Heart right ventricle (tissue), 16 donors: ENCODE results near the gene POLG2. TPM values are rescaled to one million over a fixed set of nuclear protein-coding genes. Genes with fewer than 3 reads are reported as not detected.
A peak's percentile ranks its signal among the peaks of the same experiment; 100 is the strongest.

Experiments used
- ATAC-seq, 8 donors: fragments of 200-7000 bp; cut with Tn5 transposase; one replicate each; pipeline ENCODE4 v1.9.1; 2020; ENCODE audit warnings: mild to moderate bottlenecking in 8 of 8, moderate library complexity in 8 of 8, moderate number of reproducible peaks in 1 of 8
- DNase-seq, 2 donors: peaks; one replicate each; pipeline ENCODE4 v3.0.0-alpha.2; 2020
- H3K27ac ChIP-seq, 10 donors: fragments of 200-600 bp; sonication (generic) in 2 of 10; one replicate each; pipeline versions ENCODE4 v1.5.0 to v1.8.0; 2020 to 2022; ENCODE audit warnings: mild to moderate bottlenecking in 3 of 10
- H3K27me3 ChIP-seq, 7 donors: fragments of 200-600 bp; one replicate each; pipeline ENCODE4 v1.8.0; 2021 to 2022; ENCODE audit warnings: mild to moderate bottlenecking in 2 of 7
- H3K36me3 ChIP-seq, 9 donors: fragments of 200-600 bp; sonication (generic) in 1 of 9; one replicate each; pipeline versions ENCODE4 v1.5.0 to v1.8.0; 2020 to 2022; ENCODE audit warnings: mild to moderate bottlenecking in 2 of 9
- H3K4me1 ChIP-seq, 9 donors: fragments of 200-600 bp; sonication (generic) in 1 of 9; one replicate each; pipeline versions ENCODE4 v1.5.0 to v1.8.0; 2020 to 2022; ENCODE audit warnings: mild to moderate bottlenecking in 4 of 9
- H3K4me3 ChIP-seq, 10 donors: fragments of 200-600 bp; sonication (generic) in 2 of 10; one replicate each; pipeline versions ENCODE4 v1.5.0 to v1.8.0; 2020 to 2022; ENCODE audit warnings: mild to moderate bottlenecking in 7 of 10, moderate library complexity in 2 of 10
- H3K9me3 ChIP-seq, 11 donors: fragments of 200-600 bp in 10 of 11; sonication (generic) in 2 of 11; one replicate each; pipeline versions ENCODE4 v1.5.0 to v1.8.0; 2013 to 2022; ENCODE audit warnings: mild to moderate bottlenecking in 2 of 11, control low read depth in 1 of 11, moderate library complexity in 1 of 11
- WGBS, 2 donors: extraction: QIAGEN DNeasy Blood & Tissue Kit; methylation state at CpG; one replicate each; pipeline ENCODE4 v1.1.7; 2013; ENCODE audit warnings: inconsistent platforms in 1 of 2; 5-methylcytosine and 5-hydroxymethylcytosine counted together
- intact Hi-C, 10 donors: fragments of 100-400 bp; cut with DNase I; formaldehyde crosslinking; loops; one replicate each; pipeline versions ENCODE4 v1.11.1 to v1.14.2; 2022
- polyA plus RNA-seq, 2 donors: library from polyadenylated mRNA; stranded (reverse); fragments of 200-250 nt; gene quantifications; one replicate each; pipeline ENCODE4 v1.2.3, GENCODE V29; 2013
- total RNA-seq, 10 donors: library from RNA; stranded (reverse); fragmentation: NEBNext Ultra II Directional in 3 of 10; extraction: Animal tissue kit (Norgen Biotek cat#: 25700) in 3 of 10; gene quantifications; one replicate each; pipeline versions ENCODE4 v1.2.1 to v1.2.4, GENCODE V29; 2021 to 2023
- TF ChIP-seq, protein P1 (sequence below), 9 donors: fragments of 200-600 bp; sonication (generic) in 2 of 9; IDR thresholded peaks; one replicate each; pipeline versions ENCODE4 v1.5.0 to v1.8.0; 2021 to 2022; ENCODE audit warnings: antibody characterized with exemption in 9 of 9, mild to moderate bottlenecking in 5 of 9, moderate library complexity in 1 of 9
- donor health status: Arrhythmogenic right ventricular cardiomyopathy.
- donor health status: ischemic (EF 13 %, LVEDD 7.1; RV severe dilation, severe dysfunction).
- donor health status: healthy with polysubstance abuse.
- donor health status: DM: no; HTN: yes; CAD: no.
- donor health status: DM: no; HTN: no; CAD: no.
- donor health status: ischemic (EF 25% LVEDD 6.9; RV normal size, moderate dysfunction).
- donor health status: ischemic (EF 25% LVEDD 5.7; RV mildly dilated, moderate dysfunction).
- donor health status: healthy.
- donor health status: DM: yes; HTN: yes; CAD: no.
- donor health status: Ischemic cardiomyopathy.
- donor health status: ischemic (EF 35%, LVEDD 5.7; RV mildly dilated, moderate dysfunction).
- donor health status: nonischemic (EF 11% LVEDD 7.7; RV severe dilation, severe dysfunction).
- donor health status: DM: yes; HTN: yes; CAD: no.
- donor health status: PGD.
- donor health status: ischemic (EF 29% LVEDD 5.4; RV normal size, mild dysfunction).
- donor health status: nonischemic (EF 23%, LVEDD 6.1; RV moderate dilation, normal function).

The POLG2 gene
- total and polyA plus RNA-seq, 12 donors: 4.8 to 11.1 (median 6.5) TPM

DNA sequence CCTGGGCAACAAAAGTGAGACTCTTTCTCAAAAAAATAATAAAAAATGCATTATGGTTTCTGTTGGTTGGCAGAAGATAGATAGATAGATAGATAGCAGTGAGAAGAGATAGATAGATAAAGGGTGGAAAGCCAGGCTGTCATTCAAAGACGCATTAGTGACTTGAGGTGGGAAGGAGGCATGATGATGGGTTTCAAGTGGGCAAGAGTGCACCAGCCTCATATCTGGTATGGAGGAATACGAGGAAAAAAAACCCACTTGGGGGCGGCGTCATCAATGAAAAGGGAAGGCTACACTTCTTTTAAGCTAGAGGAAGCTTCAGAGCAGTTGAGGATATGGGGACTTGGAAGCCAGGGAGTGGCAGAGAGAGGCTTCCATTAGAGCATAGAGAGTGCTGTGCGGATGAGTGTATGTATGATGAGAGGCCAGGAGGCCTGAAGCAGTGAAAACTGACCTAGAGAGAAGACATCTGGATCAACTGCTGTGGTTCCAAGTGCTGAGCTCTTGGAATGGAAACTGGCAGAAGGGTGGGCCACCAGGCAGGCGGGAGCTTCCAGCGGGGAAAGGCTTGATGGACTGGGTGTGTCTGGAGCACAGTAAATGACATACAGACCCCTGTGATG is 41.8 kb upstream of the POLG2 start:
- intact Hi-C loops: loop anchor here in 2 of 10 donors (10.0 kb wide), 1 partner anchor 106 kb away; no protein-coding TSS in a partner anchor

DNA sequence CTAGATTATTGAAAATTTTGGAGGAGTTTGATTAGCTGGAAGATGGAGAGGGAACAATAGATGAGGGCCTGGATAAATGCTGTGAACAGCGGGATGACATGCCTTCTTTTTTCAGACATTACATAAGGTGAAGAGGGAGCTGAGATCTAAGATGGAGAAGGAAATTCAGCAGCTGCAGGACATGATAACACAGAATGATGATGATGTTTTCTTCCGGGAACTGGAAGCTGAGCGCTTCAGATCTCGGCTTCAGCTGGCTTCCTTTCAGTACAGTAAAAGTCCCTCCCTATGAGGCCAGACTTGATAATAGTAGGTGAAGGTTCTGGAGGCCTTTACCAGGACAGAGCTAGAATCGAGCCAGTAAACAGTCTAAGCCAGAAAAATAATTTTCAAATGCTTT is 40.6 kb upstream of the POLG2 start:
- WGBS, 2 donors: 50 to 58% methylated on average over 5 of the region's 5 CpGs
- no peak for ATAC-seq
- intact Hi-C loops: loop anchor here in 2 of 10 donors (10.0 kb wide), 1 partner anchor 107 kb away; no protein-coding TSS in a partner anchor

More for the DNA sequence above, 41.8 kb upstream of the POLG2 start:
- H3K36me3 ChIP-seq: peaks cover 0 to 99% (median 44%) of the 10 kb centered on the region in 9 donors
- WGBS, 2 donors: 84 to 87% methylated on average over 7 of the region's 7 CpGs
- H3K4me3 ChIP-seq: no peak overlapping the region
- TF ChIP-seq, protein P1, sequence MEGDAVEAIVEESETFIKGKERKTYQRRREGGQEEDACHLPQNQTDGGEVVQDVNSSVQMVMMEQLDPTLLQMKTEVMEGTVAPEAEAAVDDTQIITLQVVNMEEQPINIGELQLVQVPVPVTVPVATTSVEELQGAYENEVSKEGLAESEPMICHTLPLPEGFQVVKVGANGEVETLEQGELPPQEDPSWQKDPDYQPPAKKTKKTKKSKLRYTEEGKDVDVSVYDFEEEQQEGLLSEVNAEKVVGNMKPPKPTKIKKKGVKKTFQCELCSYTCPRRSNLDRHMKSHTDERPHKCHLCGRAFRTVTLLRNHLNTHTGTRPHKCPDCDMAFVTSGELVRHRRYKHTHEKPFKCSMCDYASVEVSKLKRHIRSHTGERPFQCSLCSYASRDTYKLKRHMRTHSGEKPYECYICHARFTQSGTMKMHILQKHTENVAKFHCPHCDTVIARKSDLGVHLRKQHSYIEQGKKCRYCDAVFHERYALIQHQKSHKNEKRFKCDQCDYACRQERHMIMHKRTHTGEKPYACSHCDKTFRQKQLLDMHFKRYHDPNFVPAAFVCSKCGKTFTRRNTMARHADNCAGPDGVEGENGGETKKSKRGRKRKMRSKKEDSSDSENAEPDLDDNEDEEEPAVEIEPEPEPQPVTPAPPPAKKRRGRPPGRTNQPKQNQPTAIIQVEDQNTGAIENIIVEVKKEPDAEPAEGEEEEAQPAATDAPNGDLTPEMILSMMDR (IDR thresholded peaks at IDR 0.05): no peak
- H3K9me3 ChIP-seq: no peaks in the 10 kb centered on the region
- peak in 5 of 8 donors; percentile 19 to 53 (median 41) for ATAC-seq
- no peak for DNase-seq
- H3K4me1 ChIP-seq: no peaks in the 10 kb centered on the region
- no peaks in the 10 kb centered on the region for H3K27me3 ChIP-seq
- no peak overlapping the region for H3K27ac ChIP-seq

DNA sequence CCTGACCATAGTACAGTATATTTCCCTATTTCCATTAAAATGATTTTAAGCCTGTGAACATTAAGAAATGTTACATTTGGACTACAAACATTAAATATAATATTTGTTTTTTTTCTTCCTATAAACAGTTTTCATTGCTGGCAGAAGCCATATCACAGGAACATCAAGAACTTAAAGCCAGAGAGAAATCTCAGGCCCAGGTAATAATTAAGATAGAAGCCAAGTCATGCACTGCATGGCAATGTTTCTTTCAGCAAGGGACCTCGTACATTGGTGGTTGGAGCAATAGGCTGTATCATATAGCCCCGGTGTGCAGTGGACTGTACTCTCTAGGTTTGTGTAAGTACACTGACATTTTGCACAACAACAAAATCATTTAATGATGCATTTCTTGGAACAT is 40.1 kb upstream of the POLG2 start:
- Histone ChIP-seq H3K9me3 (no peaks in the 10 kb centered on the region), H3K36me3 (peaks cover 0 to 99% (median 58%) of the 10 kb centered on the region in 9 donors), H3K27me3 (no peaks in the 10 kb centered on the region), H3K4me1 (peaks cover 0 to 7% (median 0%) of the 10 kb centered on the region in 9 donors), H3K27ac (peak overlapping the region in 1 of 10 donors; percentile 30), H3K4me3 (no peak overlapping the region)
- WGBS, 2 donors: 84 to 87% methylated on average over 2 of the region's 2 CpGs
- DNase-seq (no peak), ATAC-seq (no peak)
- TF ChIP-seq, protein P1 (IDR thresholded peaks at IDR 0.05): no peak
- intact Hi-C loops: loop anchor here in 2 of 10 donors (10.0 kb wide), 1 partner anchor 108 kb away; no protein-coding TSS in a partner anchor

More for the DNA sequence above, 40.6 kb upstream of the POLG2 start:
- Histone ChIP-seq H3K27me3 (no peaks in the 10 kb centered on the region), H3K27ac (peak overlapping the region in 1 of 10 donors; percentile 30), H3K9me3 (no peaks in the 10 kb centered on the region), H3K36me3 (peaks cover 0 to 99% (median 53%) of the 10 kb centered on the region in 9 donors), H3K4me3 (no peak overlapping the region), H3K4me1 (peaks cover 0 to 2% (median 0%) of the 10 kb centered on the region in 9 donors)
- no peak for DNase-seq
- TF ChIP-seq, protein P1 (IDR thresholded peaks at IDR 0.05): no peak

DNA sequence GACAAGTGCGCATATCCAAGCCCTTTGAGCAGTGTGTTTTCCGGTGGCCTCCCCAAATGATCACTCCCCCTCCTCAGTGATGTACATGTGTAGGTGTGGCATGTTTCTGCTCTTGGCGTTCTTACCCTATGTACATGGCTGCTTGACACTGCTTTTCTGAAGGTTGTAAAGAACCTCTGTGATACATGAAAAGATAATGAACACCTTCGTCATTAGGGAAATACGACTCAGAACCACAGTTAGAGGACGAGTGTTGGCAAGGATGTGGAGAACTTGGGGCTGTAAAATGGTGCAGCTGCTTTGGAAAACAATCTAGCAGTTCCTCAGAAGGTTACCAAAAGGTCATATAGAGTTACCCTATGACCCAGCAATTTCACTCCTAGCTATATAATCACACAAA is 38.5 kb upstream of the POLG2 start:
- WGBS, 2 donors: 74 to 75% methylated on average over 6 of the region's 6 CpGs
- TF ChIP-seq, protein P1 (IDR thresholded peaks at IDR 0.05): no peak
- no peak overlapping the region for H3K27ac ChIP-seq
- H3K27me3 ChIP-seq: no peaks in the 10 kb centered on the region
- H3K4me3 ChIP-seq: no peak overlapping the region
- intact Hi-C loops: loop anchor here in 2 of 10 donors (10.0 kb wide), 1 partner anchor 109 kb away; no protein-coding TSS in a partner anchor
- peaks cover 0 to 100% (median 74%) of the 10 kb centered on the region in 9 donors for H3K36me3 ChIP-seq
- DNase-seq (no peak), ATAC-seq (no peak)
- peaks cover 0 to 7% (median 0%) of the 10 kb centered on the region in 9 donors for H3K4me1 ChIP-seq
- H3K9me3 ChIP-seq: no peaks in the 10 kb centered on the region
